Immature natural killer cell (primary cell): Measurements from ENCODE around the gene ADGRG2. TPM values are rescaled to one million over a fixed set of nuclear protein-coding genes. Genes with fewer than 3 reads are reported as not detected.

Experiments used
- DNase-seq, 3 donors: peaks; one replicate each; pipeline ENCODE4 v3.0.0; 2022; ENCODE audit warnings: mixed read lengths in 1 of 3
- H3K27ac Mint-ChIP-seq, 6 donors: one replicate each; pipeline ENCODE4 v1.8.0; 2020; ENCODE audit warnings: mixed read lengths in 6 of 6, mild to moderate bottlenecking in 5 of 6, inconsistent platforms in 4 of 6, moderate library complexity in 3 of 6
- H3K27me3 Mint-ChIP-seq, 3 donors: one replicate each; pipeline ENCODE4 v1.8.0; 2020 to 2021; ENCODE audit warnings: low read depth in 3 of 3, mild to moderate bottlenecking in 3 of 3, mixed read lengths in 3 of 3, moderate library complexity in 3 of 3, inconsistent platforms in 1 of 3
- H3K36me3 Mint-ChIP-seq, 3 donors: one replicate each; pipeline ENCODE4 v1.8.0; 2020; ENCODE audit warnings: mixed read lengths in 3 of 3, inconsistent platforms in 2 of 3, mild to moderate bottlenecking in 2 of 3
- H3K4me1 Mint-ChIP-seq, 2 donors: one replicate each; pipeline ENCODE4 v1.8.0; 2020; ENCODE audit warnings: inconsistent platforms in 2 of 2, mild to moderate bottlenecking in 2 of 2, mixed read lengths in 2 of 2, moderate library complexity in 1 of 2
- H3K4me3 Mint-ChIP-seq, 5 donors: one replicate each; pipeline ENCODE4 v1.8.0; 2020; ENCODE audit warnings: mild to moderate bottlenecking in 5 of 5, mixed read lengths in 5 of 5, inconsistent platforms in 3 of 5, moderate library complexity in 3 of 5
- H3K9me3 Mint-ChIP-seq, 6 donors: one replicate each; pipeline ENCODE4 v1.8.0; 2020; ENCODE audit warnings: mild to moderate bottlenecking in 6 of 6, mixed read lengths in 6 of 6, inconsistent platforms in 4 of 6, moderate library complexity in 3 of 6
- polyA plus RNA-seq, 3 donors: library from polyadenylated mRNA; unstranded; fragments of 300-500 nt; fragmentation: Illumina TruSeq; gene quantifications; one replicate each; pipeline ENCODE4 v1.2.3, GENCODE V29; 2021

The ADGRG2 gene, protein sequence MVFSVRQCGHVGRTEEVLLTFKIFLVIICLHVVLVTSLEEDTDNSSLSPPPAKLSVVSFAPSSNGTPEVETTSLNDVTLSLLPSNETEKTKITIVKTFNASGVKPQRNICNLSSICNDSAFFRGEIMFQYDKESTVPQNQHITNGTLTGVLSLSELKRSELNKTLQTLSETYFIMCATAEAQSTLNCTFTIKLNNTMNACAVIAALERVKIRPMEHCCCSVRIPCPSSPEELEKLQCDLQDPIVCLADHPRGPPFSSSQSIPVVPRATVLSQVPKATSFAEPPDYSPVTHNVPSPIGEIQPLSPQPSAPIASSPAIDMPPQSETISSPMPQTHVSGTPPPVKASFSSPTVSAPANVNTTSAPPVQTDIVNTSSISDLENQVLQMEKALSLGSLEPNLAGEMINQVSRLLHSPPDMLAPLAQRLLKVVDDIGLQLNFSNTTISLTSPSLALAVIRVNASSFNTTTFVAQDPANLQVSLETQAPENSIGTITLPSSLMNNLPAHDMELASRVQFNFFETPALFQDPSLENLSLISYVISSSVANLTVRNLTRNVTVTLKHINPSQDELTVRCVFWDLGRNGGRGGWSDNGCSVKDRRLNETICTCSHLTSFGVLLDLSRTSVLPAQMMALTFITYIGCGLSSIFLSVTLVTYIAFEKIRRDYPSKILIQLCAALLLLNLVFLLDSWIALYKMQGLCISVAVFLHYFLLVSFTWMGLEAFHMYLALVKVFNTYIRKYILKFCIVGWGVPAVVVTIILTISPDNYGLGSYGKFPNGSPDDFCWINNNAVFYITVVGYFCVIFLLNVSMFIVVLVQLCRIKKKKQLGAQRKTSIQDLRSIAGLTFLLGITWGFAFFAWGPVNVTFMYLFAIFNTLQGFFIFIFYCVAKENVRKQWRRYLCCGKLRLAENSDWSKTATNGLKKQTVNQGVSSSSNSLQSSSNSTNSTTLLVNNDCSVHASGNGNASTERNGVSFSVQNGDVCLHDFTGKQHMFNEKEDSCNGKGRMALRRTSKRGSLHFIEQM
- not detected for polyA plus RNA-seq

DNA sequence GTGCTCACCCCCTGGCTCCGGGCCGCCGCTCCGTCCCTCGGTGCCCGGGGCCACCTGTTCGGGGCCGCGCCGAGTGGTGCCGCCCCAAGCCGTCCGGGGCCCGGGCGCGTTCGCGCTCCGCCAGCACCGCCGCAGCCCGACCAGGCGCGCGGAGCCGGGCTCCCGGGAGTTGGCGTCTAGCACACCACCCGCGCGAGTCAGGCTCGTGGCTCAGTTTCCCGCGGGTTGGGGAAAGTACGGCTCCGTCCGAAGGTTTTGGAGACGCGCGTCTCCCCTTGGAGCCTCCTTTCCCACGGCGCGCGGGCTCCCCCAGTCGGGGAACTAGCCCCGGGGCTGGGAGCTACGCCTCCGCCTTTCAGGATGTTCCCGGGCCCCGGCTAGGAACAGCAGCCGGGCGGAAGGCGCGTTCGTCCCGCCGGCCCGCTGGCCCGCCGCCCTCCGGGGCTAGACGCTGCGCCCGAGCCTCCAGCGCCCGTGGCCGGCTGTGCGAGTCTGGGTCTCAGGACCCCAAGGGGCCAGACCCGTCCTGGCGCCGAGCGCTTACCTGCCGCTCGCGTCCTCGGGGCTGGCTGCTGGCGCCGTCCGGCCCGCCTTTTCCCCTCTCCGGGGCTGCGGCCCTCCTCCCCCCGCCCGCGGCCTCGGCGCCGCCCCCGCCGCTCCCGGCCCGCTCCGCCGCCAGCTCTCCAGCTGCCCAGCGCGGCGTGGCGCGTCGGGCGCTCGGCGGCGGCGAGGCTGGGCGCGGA lies at the start of gene ADGRG2:
Gene ADGRG2, minus strand, starts transcription at position 571 of the 743 bp plus-strand sequence. CDS start 53,634 bp downstream, outside the sequence.
- H3K4me1 Mint-ChIP-seq, result no peaks in the 10 kb centered on the region
- peaks cover 10 to 31% (median 15%) of the 10 kb centered on the region in 3 donors for H3K27me3 Mint-ChIP-seq
- no peaks in the 10 kb centered on the region for H3K36me3 Mint-ChIP-seq
- no peaks in the 10 kb centered on the region for H3K9me3 Mint-ChIP-seq
- DNase-seq, result peak in 1 of 3 donors; percentile 2
- peak within 1 kb of the TSS in 4 of 5 donors; percentile 34 to 59 (median 46) for H3K4me3 Mint-ChIP-seq
- H3K27ac Mint-ChIP-seq, result no peak within 1 kb of the TSS

DNA sequence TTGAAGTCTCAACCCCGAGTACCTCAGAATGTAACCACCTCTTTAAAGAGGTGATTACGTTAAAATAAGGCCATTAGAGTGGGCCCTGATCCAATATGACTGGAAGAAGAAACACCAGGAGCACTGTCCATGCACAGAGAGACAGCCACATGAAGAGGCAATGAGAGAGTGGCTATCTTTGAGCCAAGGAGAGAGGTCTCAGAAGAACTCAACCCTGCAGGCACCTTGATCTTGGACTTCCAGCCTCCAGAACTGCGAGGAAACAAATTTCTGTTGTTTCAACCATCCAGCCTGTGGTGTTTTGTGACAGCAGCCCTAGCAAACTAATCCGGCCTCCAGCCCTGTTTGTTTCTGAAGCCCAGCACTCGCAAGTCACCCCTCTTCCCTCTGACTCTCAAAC lies 46.3 kb upstream of the ADGRG2 start:
- peaks cover 2 to 3% (median 3%) of the 10 kb centered on the region in 3 donors for H3K27me3 Mint-ChIP-seq
- no peak overlapping the region for H3K27ac Mint-ChIP-seq
- no peaks in the 10 kb centered on the region for H3K36me3 Mint-ChIP-seq
- H3K4me3 Mint-ChIP-seq, result no peak overlapping the region
- no peaks in the 10 kb centered on the region for H3K4me1 Mint-ChIP-seq
- DNase-seq, result no peak
- H3K9me3 Mint-ChIP-seq, result no peaks in the 10 kb centered on the region

DNA sequence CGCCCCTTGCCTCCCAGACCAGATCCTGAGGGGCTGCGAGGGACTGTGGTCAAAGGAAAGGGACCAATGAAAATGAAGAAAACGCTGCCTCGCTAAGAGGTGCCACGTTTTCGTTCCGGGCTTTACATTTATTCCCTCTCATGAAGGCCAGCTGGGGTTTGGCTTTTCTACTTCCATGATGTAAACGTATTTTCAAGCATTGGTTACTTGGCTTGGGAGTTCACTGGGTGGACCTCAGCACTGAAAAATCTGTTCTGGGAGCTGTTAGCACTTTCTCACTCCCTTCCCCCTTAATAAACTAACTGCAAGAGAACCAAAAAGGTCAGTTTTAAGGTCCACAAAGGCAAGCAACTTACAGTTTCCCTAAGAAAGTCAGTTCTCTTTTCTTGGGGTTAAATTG lies 40.6 kb upstream of the ADGRG2 start:
- Mint-ChIP-seq H3K9me3 (no peaks in the 10 kb centered on the region), H3K4me3 (no peak overlapping the region), H3K4me1 (no peaks in the 10 kb centered on the region), H3K27ac (no peak overlapping the region), H3K36me3 (no peaks in the 10 kb centered on the region), H3K27me3 (peaks cover 2 to 5% (median 5%) of the 10 kb centered on the region in 3 donors)
- DNase-seq, result no peak

DNA sequence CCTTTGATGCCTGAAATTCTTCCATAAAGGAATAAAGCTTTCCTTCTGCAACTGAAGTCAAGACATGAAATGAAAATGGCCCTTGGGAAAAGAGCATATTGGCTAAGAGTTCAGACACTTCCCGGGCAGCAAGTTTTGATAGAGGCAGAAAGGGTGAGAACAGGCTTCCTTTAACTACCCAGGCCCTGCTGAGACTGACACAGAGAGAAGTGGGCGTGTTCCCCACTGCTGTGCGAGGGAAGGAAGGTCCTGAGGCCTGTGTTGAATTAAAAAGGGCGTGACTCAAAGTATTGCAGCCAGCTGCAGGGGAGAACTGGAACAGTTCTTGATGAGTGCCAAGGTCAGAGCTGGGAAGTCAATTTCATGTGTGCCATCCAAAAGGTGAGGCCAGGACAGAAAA lies 33.9 kb upstream of the ADGRG2 start:
- Mint-ChIP-seq H3K27ac (no peak overlapping the region), H3K4me1 (no peaks in the 10 kb centered on the region), H3K27me3 (peaks cover 2 to 8% (median 4%) of the 10 kb centered on the region in 3 donors), H3K4me3 (no peak overlapping the region), H3K9me3 (peaks cover 0 to 4% (median 0%) of the 10 kb centered on the region in 6 donors), H3K36me3 (no peaks in the 10 kb centered on the region)
- no peak for DNase-seq

DNA sequence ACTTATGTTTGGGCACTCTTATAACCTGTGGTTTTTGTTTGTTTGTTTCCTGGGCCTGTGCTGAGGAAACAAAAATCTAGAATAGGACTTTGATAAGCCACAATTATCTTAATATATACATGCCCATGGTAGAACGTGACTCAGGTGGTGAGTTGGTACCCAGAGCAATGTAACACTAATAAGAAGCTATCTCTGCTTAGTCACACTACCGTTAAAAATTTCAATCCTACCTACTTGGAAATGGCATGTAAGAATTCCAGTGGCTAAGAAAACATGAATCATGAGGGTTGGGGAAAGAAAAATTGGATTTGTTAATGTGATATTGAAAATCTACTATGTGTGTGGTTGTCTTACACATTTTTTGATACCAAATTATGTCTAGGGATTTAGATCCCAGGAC lies 30.5 kb upstream of the ADGRG2 start:
- H3K36me3 Mint-ChIP-seq, result no peaks in the 10 kb centered on the region
- peaks cover 0 to 7% (median 0%) of the 10 kb centered on the region in 6 donors for H3K9me3 Mint-ChIP-seq
- no peak overlapping the region for H3K27ac Mint-ChIP-seq
- no peaks in the 10 kb centered on the region for H3K4me1 Mint-ChIP-seq
- no peak overlapping the region for H3K4me3 Mint-ChIP-seq
- DNase-seq, result no peak
- peaks cover 2 to 8% (median 2%) of the 10 kb centered on the region in 3 donors for H3K27me3 Mint-ChIP-seq

DNA sequence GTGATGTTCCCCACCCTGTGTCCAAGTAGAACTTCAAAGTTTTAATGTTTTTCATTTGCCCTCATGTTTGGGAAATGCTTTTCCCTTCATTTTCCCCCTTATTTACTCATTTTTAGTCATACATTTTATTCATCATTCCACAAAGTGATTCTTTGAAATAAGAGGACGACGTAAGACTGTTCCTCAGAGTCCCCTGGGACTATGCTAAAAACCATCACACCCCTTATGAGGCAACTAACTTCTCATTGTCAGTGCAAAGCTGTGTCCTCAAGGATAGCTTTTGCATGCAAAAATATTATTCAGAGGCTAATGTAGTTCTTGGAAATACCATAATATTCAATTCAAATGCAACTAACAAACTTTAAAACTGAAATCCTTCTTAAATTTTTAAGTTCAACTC lies 14.8 kb upstream of the ADGRG2 start:
- Mint-ChIP-seq H3K4me1 (no peaks in the 10 kb centered on the region), H3K4me3 (no peak overlapping the region), H3K9me3 (no peaks in the 10 kb centered on the region), H3K27me3 (peaks cover 2 to 6% (median 6%) of the 10 kb centered on the region in 3 donors), H3K27ac (no peak overlapping the region), H3K36me3 (no peaks in the 10 kb centered on the region)
- DNase-seq, result no peak

DNA sequence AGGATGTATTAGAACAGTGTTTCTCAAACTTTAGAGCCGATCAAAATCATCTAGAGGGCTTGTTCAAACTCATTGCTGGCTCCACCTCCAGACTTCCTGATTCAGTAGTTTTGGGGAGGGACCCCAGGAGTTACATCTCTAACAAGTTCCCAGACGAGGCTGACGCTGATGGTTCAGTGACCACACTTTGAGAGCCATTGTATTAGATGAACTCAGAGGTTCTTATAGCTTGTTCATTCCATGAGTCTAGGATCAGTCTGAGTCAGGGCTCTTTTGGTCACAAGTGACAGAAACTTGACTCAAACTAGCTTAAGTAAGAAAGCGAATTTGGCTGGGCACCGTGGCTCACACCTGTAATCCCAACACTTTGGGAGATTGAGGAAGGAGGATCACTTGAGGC lies 11.5 kb upstream of the ADGRG2 start:
- Mint-ChIP-seq H3K4me1 (no peaks in the 10 kb centered on the region), H3K27me3 (peaks cover 0 to 6% (median 3%) of the 10 kb centered on the region in 3 donors), H3K4me3 (no peak overlapping the region), H3K9me3 (no peaks in the 10 kb centered on the region), H3K36me3 (no peaks in the 10 kb centered on the region), H3K27ac (no peak overlapping the region)
- DNase-seq, result no peak

DNA sequence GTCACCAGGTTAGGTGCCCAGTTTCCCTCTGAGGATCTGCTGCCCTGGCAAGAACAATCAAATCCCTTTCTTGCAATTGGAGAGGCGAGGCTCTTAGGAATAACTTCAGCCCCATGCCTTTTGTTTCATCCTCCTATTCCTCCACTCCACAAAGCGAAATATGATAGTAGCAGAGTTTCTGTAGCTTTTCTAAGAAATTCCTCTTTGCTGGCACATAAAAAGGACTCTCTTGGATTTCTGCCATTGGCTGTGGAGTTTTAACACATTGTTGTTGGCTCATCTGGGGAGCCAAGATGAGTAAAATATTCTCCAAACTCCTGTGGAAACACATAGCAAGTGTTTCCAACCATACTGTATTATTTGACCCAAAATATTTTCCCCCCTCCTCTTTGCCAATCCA lies 11.0 kb upstream of the ADGRG2 start:
- Mint-ChIP-seq H3K4me1 (no peaks in the 10 kb centered on the region), H3K4me3 (no peak overlapping the region), H3K27me3 (peaks cover 0 to 6% (median 5%) of the 10 kb centered on the region in 3 donors), H3K9me3 (no peaks in the 10 kb centered on the region), H3K27ac (no peak overlapping the region), H3K36me3 (no peaks in the 10 kb centered on the region)
- no peak for DNase-seq

DNA sequence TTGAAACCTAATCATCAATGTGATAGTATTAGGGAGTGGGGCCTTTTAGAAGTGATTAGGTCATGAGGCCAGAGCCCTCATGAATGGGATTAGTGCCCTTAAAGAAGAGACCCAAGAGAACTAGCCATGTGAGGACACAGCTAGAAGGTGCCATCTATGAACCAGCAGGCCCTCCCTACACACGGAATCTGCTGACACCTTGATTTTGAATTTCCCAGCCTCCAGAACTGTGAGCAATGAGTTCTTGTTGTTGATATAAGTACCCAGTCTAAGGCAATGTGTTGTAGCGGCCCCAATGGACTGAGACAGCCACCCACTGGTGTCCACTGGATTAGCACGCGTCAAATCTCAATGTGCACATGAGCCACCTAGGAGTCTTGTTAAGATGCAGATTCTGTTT lies 8.4 kb upstream of the ADGRG2 start:
- Mint-ChIP-seq H3K36me3 (no peaks in the 10 kb centered on the region), H3K4me1 (no peaks in the 10 kb centered on the region), H3K9me3 (no peaks in the 10 kb centered on the region), H3K27me3 (peaks cover 0 to 8% (median 1%) of the 10 kb centered on the region in 3 donors), H3K27ac (no peak overlapping the region), H3K4me3 (no peak overlapping the region)
- no peak for DNase-seq

DNA sequence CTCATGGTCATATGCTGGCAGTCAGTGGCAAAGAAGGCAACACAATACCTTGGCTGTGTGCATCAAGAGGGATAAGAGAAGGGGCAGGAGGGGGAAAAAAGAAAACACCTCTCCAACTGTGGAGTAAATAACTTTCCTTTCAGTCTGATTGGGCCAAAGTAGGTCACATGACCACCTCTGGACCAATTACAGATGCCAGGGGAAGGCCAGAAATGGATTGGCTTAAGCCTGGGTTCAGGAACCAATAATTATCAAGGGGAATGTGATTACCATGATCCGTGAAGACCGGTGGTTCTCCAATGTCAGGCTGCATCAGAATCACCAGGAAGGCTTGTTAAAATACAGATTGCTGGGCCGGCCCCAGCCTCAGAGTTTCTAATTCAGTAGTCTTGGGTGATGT lies 7.4 kb upstream of the ADGRG2 start:
- no peak for DNase-seq
- no peak overlapping the region for H3K27ac Mint-ChIP-seq
- H3K27me3 Mint-ChIP-seq, result peaks cover 0 to 13% (median 1%) of the 10 kb centered on the region in 3 donors

DNA sequence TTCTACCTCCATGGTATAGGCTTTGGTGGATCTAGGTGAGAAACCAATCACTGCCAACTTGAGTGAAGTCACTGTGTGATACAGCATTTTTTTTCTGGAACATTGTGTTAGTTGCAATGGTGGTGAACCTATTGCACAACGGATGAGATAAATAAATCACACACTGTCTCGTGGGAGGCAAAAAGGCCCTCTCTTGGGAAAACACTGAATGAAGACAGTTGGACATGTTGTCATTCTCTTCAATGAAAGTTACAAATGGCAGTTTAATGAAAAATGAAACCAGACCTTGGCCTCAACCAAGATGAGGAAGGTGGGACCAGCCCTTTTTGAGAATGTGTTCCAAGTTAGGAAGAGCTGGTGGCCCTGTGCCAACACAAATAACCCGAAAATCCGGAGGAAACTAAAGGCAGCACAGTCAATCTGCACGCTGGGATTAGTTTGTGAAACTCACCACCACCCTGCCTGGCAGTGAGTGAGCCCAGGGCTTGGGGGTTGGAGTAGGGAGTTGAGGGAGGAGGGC lies 5.4 kb upstream of the ADGRG2 start:
- Mint-ChIP-seq H3K27ac (no peak overlapping the region), H3K4me1 (no peaks in the 10 kb centered on the region), H3K27me3 (peaks cover 2 to 22% (median 7%) of the 10 kb centered on the region in 3 donors), H3K9me3 (no peaks in the 10 kb centered on the region), H3K36me3 (no peaks in the 10 kb centered on the region), H3K4me3 (no peak overlapping the region)
- DNase-seq, result no peak

More for the DNA sequence above, 7.4 kb upstream of the ADGRG2 start:
- Mint-ChIP-seq H3K36me3 (no peaks in the 10 kb centered on the region), H3K9me3 (no peaks in the 10 kb centered on the region), H3K4me3 (no peak overlapping the region), H3K4me1 (no peaks in the 10 kb centered on the region)

DNA sequence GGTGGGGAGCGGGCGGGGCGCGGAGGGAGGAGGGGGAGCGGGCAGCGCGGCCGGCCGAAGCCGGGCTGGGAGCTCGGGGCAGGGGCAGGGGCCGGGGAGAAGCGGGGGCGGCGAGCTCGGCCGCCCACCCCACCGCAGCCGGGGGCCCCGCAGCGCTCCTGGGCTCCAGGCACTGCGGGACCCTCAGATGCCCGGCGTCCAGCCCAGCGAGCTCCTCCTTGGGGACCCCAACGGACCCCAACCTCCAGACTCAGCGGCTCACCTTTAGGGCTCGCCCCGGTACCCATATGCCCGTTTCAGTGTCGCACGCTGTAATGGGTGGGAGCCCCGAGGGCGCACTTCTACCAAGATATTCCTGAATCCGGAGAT lies 357 bp upstream of the ADGRG2 start:
- DNase-seq, result no peak
- H3K27ac Mint-ChIP-seq, result no peak overlapping the region
- H3K4me3 Mint-ChIP-seq, result peak overlapping the region in 3 of 5 donors; percentile 34 to 59 (median 40)
- H3K27me3 Mint-ChIP-seq, result peaks cover 10 to 31% (median 15%) of the 10 kb centered on the region in 3 donors
- H3K9me3 Mint-ChIP-seq, result no peaks in the 10 kb centered on the region
- no peaks in the 10 kb centered on the region for H3K36me3 Mint-ChIP-seq
- H3K4me1 Mint-ChIP-seq, result no peaks in the 10 kb centered on the region

DNA sequence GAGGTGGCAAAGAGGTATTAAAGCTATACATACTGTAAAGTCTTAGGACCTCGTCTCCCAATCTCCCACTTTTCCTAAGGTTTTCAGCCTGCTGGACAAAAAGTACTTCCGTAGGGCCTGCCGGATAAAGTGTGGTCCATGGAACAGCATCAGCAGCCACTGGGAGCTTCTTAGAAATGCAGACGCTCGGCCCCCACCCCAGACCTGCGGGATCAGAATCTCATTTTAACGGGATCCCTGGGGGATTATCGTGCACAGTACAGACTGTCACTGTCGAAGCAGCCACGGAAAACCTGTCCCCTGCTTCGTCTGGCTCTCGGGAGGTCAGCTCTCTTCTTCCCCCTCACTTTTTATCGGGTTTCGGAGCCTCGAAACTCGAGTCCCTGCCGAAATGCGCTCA lies 802 bp downstream of the ADGRG2 start:
- H3K36me3 Mint-ChIP-seq, result no peaks in the 10 kb centered on the region
- H3K4me3 Mint-ChIP-seq, result peak overlapping the region in 1 of 5 donors; percentile 18
- peaks cover 9 to 31% (median 15%) of the 10 kb centered on the region in 3 donors for H3K27me3 Mint-ChIP-seq
- H3K9me3 Mint-ChIP-seq, result no peaks in the 10 kb centered on the region
- no peaks in the 10 kb centered on the region for H3K4me1 Mint-ChIP-seq
- H3K27ac Mint-ChIP-seq, result no peak overlapping the region
- no peak for DNase-seq
